Natural killer cell (primary cell): ENCODE measurements around the gene NECAB2. TPM values are rescaled to one million over a fixed set of nuclear protein-coding genes. Genes with fewer than 3 reads are reported as not detected.

Experiments used
- ATAC-seq, 3 donors: fragments of 150-1000 bp in 2 of 3; fragments of 200-7000 bp in 1 of 3; cut with Tn5 transposase; 1 replicate in 1 of 3; 2 replicates in 2 of 3; pipeline ENCODE4 v1.10.0; 2021; ENCODE audit warnings: mild to moderate bottlenecking in 2 of 3, moderate library complexity in 2 of 3
- DNase-seq, 2 donors: peaks; one replicate each; pipeline versions ENCODE4 v3.0.0 to v3.0.0-alpha.2; 2013 to 2021; ENCODE audit warnings: mixed read lengths in 1 of 2
- H3K27ac ChIP-seq: one replicate; pipeline ENCODE4 v1.5.1; 2013; ENCODE audit warnings: mild to moderate bottlenecking, low read length
- H3K27me3 ChIP-seq: one replicate; pipeline ENCODE4 v1.6.1; 2013; ENCODE audit warnings: low read length; ENCODE audit not compliant: control insufficient read depth, insufficient read depth
- H3K36me3 ChIP-seq: one replicate; pipeline ENCODE4 v1.6.1; 2013; ENCODE audit warnings: low read length; ENCODE audit not compliant: control insufficient read depth, insufficient read depth
- H3K4me1 ChIP-seq: one replicate; pipeline ENCODE4 v1.6.1; 2013; ENCODE audit warnings: low read length; ENCODE audit not compliant: control insufficient read depth, insufficient read depth
- H3K4me3 ChIP-seq: one replicate; pipeline ENCODE4 v1.5.1; 2013; ENCODE audit warnings: low read length
- H3K9me3 ChIP-seq: one replicate; pipeline ENCODE4 v1.6.1; 2013; ENCODE audit warnings: low read length; ENCODE audit not compliant: control insufficient read depth, insufficient read depth
- H3K27ac Mint-ChIP-seq, 2 donors: one replicate each; pipeline ENCODE4 v1.8.0; 2022; ENCODE audit warnings: mild to moderate bottlenecking in 2 of 2, mixed read lengths in 2 of 2, moderate library complexity in 1 of 2
- H3K27me3 Mint-ChIP-seq, 2 donors: one replicate each; pipeline ENCODE4 v1.8.0; 2022; ENCODE audit warnings: low read depth in 2 of 2, mixed read lengths in 2 of 2
- H3K36me3 Mint-ChIP-seq: one replicate; pipeline ENCODE4 v1.8.0; 2022; ENCODE audit warnings: mixed read lengths
- H3K4me1 Mint-ChIP-seq, 2 donors: one replicate each; pipeline ENCODE4 v1.8.0; 2022; ENCODE audit warnings: mixed read lengths in 2 of 2
- H3K4me3 Mint-ChIP-seq: one replicate; pipeline ENCODE4 v1.8.0; 2022; ENCODE audit warnings: mild to moderate bottlenecking, moderate library complexity, mixed read lengths
- H3K9me3 Mint-ChIP-seq, 2 donors: one replicate each; pipeline ENCODE4 v1.8.0; 2022; ENCODE audit warnings: mixed read lengths in 2 of 2
- WGBS: methylation state at CpG from one replicate; pipeline ENCODE4 v1.1.7; 2013; ENCODE audit warnings: missing lambda C conversion rate; ENCODE audit not compliant: insufficient coverage; 5-methylcytosine and 5-hydroxymethylcytosine counted together
- intact Hi-C: fragments of 100-400 bp; cut with micrococcal nuclease; formaldehyde crosslinking; loops from one replicate; pipeline ENCODE4 v1.14.2; 2022
- total RNA-seq, 4 donors: library from RNA; stranded (reverse); fragments of 120-200 nt in 1 of 4; gene quantifications; one replicate each; pipeline versions ENCODE4 v1.2.3 to v1.2.4, GENCODE V29; 2013 to 2022
- TF ChIP-seq, protein P1 (sequence below): fragments of 200-600 bp; IDR thresholded peaks from one replicate; pipeline ENCODE4 v1.8.0; 2022; ENCODE audit warnings: antibody characterized with exemption

Gene NECAB2
- total RNA-seq, 3 donors from 2014 or later (not counting 1 experiment from before 2014, with no cell fraction given): 0.75 TPM; not detected in 2

GRCh38 chr16:84031556-84031955, 63.5 kb downstream of the NECAB2 start:
- Mint-ChIP-seq H3K9me3 (no peaks in the 10 kb centered on the region), H3K27me3 (peaks cover 12 to 23% of the 10 kb centered on the region in 2 donors), H3K27ac (no peak overlapping the region), H3K4me3 (no peak overlapping the region), H3K4me1 (peaks cover 8 to 13% of the 10 kb centered on the region in 2 donors), H3K36me3 (no peaks in the 10 kb centered on the region)
- no peaks in the 10 kb centered on the region for H3K27me3 ChIP-seq
- intact Hi-C loops: no loop called here
- no peaks in the 10 kb centered on the region for H3K9me3 ChIP-seq
- no peaks in the 10 kb centered on the region for H3K36me3 ChIP-seq
- H3K4me1 ChIP-seq: peaks cover 9% of the 10 kb centered on the region
- TF ChIP-seq, protein P1, sequence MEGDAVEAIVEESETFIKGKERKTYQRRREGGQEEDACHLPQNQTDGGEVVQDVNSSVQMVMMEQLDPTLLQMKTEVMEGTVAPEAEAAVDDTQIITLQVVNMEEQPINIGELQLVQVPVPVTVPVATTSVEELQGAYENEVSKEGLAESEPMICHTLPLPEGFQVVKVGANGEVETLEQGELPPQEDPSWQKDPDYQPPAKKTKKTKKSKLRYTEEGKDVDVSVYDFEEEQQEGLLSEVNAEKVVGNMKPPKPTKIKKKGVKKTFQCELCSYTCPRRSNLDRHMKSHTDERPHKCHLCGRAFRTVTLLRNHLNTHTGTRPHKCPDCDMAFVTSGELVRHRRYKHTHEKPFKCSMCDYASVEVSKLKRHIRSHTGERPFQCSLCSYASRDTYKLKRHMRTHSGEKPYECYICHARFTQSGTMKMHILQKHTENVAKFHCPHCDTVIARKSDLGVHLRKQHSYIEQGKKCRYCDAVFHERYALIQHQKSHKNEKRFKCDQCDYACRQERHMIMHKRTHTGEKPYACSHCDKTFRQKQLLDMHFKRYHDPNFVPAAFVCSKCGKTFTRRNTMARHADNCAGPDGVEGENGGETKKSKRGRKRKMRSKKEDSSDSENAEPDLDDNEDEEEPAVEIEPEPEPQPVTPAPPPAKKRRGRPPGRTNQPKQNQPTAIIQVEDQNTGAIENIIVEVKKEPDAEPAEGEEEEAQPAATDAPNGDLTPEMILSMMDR: no peak
- DNase-seq (no peak), ATAC-seq (no peak)
- H3K27ac ChIP-seq: no peak overlapping the region
- WGBS: 82% methylated on average over 17 of the region's 17 CpGs
- H3K4me3 ChIP-seq: no peak overlapping the region

- H3K36me3 ChIP-seq: no peaks in the 10 kb centered on the region
- intact Hi-C loops: no loop called here
- DNase-seq (no peak), ATAC-seq (no peak)
- Mint-ChIP-seq H3K4me3 (no peak overlapping the region), H3K36me3 (no peaks in the 10 kb centered on the region), H3K4me1 (peaks cover 8 to 13% of the 10 kb centered on the region in 2 donors), H3K27me3 (peaks cover 11 to 22% of the 10 kb centered on the region in 2 donors), H3K9me3 (no peaks in the 10 kb centered on the region), H3K27ac (no peak overlapping the region)
- TF ChIP-seq, protein P1: no peak
- no peaks in the 10 kb centered on the region for H3K27me3 ChIP-seq
- H3K4me1 ChIP-seq: peaks cover 9% of the 10 kb centered on the region
- WGBS: 75% methylated on average over 14 of the region's 15 CpGs
- H3K9me3 ChIP-seq: no peaks in the 10 kb centered on the region
- no peak overlapping the region for H3K4me3 ChIP-seq
- no peak overlapping the region for H3K27ac ChIP-seq
Observed at GRCh38 chr16:84032458-84033178, 64.6 kb downstream of the NECAB2 start.

DNA sequence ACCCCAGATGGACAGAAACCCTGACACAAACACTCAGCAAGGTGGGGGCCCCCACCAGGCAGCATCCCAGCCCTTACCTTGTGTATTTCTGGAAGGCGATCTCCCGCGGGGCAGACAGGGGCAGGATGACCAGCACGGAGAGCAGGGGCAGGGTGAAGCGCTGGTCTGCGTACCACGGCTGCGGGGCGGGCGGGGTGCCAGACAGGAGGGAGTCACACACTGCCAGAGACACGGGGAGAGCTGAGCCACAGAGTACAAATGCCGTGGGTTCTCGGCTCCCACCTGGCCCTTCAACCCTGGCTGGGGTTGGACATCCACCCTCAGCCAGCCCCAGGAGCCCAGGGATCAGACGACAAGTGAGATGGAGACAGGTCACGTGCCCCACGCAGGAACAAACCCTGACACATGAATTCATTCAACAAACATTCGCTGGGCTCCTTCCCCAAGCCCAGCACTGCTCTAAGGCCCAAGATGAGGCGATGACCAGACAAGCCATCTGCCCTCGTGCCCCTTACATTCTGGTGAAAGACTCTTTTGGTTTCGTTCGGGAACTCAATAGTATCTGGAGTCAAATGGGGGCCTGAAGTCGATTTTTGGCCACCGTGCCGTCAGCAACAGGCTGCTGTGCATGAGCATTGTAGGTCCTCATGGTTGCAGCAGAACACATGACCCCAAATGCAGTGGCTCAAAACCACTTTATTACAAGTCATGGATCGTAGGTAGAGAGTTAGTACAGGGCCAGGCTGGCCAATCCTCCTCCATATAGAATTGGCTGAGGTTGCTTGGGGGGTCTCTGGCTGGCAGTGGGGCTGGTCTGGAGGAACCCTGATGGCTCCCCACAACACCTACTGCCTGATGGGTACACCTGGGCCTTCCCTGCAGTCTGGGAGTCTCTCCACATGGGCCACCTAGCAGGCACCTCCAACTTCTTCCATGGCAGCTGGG, 65.5 kb downstream of the NECAB2 start:
- Mint-ChIP-seq H3K27me3 (peaks cover 8 to 16% of the 10 kb centered on the region in 2 donors), H3K9me3 (no peaks in the 10 kb centered on the region), H3K27ac (no peak overlapping the region), H3K4me3 (no peak overlapping the region), H3K4me1 (peaks cover 8 to 13% of the 10 kb centered on the region in 2 donors), H3K36me3 (no peaks in the 10 kb centered on the region)
- TF ChIP-seq, protein P1: no peak
- ATAC-seq: no peak
- Histone ChIP-seq H3K27me3 (no peaks in the 10 kb centered on the region), H3K36me3 (no peaks in the 10 kb centered on the region), H3K4me3 (no peak overlapping the region), H3K9me3 (no peaks in the 10 kb centered on the region), H3K27ac (no peak overlapping the region), H3K4me1 (peaks cover 9% of the 10 kb centered on the region)
- WGBS: 87% methylated on average over 24 of the region's 25 CpGs
- intact Hi-C loops: no loop called here
- no peak for DNase-seq
